B cell (primary cell): ENCODE measurements around the gene SH3RF1. TPM values are rescaled to one million over a fixed set of nuclear protein-coding genes. Genes with fewer than 3 reads are reported as not detected.
A peak's percentile ranks its signal among the peaks of the same experiment; 100 is the strongest.

Experiments used
- ATAC-seq: fragments of 200-7000 bp; cut with Tn5 transposase; one replicate; pipeline ENCODE4 v1.10.0; 2021; ENCODE audit warnings: low read depth, mild to moderate bottlenecking, moderate number of reproducible peaks, moderate library complexity
- CTCF ChIA-PET: fragments of 350-600 bp; sonication (Branson Sonifier 250); formaldehyde crosslinking; loops from one replicate; lab custom pipeline; 2021; ENCODE audit warnings: antibody characterized with exemption, inconsistent platforms; lab: Charles Lee
- POLR2A ChIA-PET: fragments of 350-600 bp; sonication (Branson Sonifier 250); formaldehyde crosslinking; loops from one replicate; lab custom pipeline; 2021; ENCODE audit warnings: antibody characterized with exemption; lab: Charles Lee
- DNase-seq: peaks from one replicate; pipeline ENCODE4 v3.0.0; 2013
- H2AFZ ChIP-seq: 2 replicates; pipeline ENCODE4 v1.6.1; 2012; ENCODE audit warnings: mild to moderate bottlenecking, low read depth, low read length; ENCODE audit not compliant: insufficient read depth, poor library complexity, severe bottlenecking
- H3K27ac ChIP-seq, 2 donors: 1 replicate in 1 of 2; 2 replicates in 1 of 2; pipeline ENCODE4 v1.5.1; 2012 to 2013; ENCODE audit warnings: low read length in 2 of 2, mild to moderate bottlenecking in 2 of 2, moderate library complexity in 1 of 2
- H3K27me3 ChIP-seq, 4 experiments: fragments of 200-600 bp in 1 of 4; sonication (generic) in 1 of 4; replicated peaks in 1 of 4; 1 replicate in 2 of 4; 2 replicates in 2 of 4; pipeline versions ENCODE4 v1.6.1 to v1.7.0; 2013 to 2016; ENCODE audit warnings: low read length in 3 of 4, mild to moderate bottlenecking in 2 of 4, mixed read lengths in 1 of 4, moderate library complexity in 1 of 4; ENCODE audit not compliant: insufficient read depth in 4 of 4, control insufficient read depth in 3 of 4; ENCODE audit errors: control extremely low read depth in 1 of 4
- H3K36me3 ChIP-seq, 2 experiments: replicated peaks in 1 of 2; 1 replicate in 1 of 2; 2 replicates in 1 of 2; pipeline versions ENCODE4 v1.6.1 to v1.7.1; 2013; ENCODE audit warnings: low read length in 1 of 2; ENCODE audit not compliant: insufficient read depth in 2 of 2, control insufficient read depth in 1 of 2; ENCODE audit errors: control extremely low read depth in 1 of 2, extremely low read depth in 1 of 2
- H3K4me1 ChIP-seq, 2 donors: fragments of 200-600 bp in 1 of 2; sonication (generic) in 1 of 2; 1 replicate in 1 of 2; 2 replicates in 1 of 2; pipeline versions ENCODE4 v1.5.1 to v1.6.1; 2013 to 2017; ENCODE audit warnings: low read length in 2 of 2; ENCODE audit not compliant: control insufficient read depth in 2 of 2, insufficient read depth in 2 of 2
- H3K4me2 ChIP-seq: replicated peaks from 2 replicates; pipeline ENCODE3; 2012; ENCODE audit warnings: mild to moderate bottlenecking, low read depth, low read length; ENCODE audit not compliant: poor library complexity, severe bottlenecking
- H3K4me3 ChIP-seq, 5 experiments: fragments of 200-600 bp in 1 of 5; sonication (generic) in 1 of 5; 1 replicate in 3 of 5; 2 replicates in 2 of 5; pipeline versions ENCODE4 v1.5.1 to v1.7.0; 2011 to 2016; ENCODE audit warnings: low read length in 4 of 5, mild to moderate bottlenecking in 4 of 5, low read depth in 2 of 5, control low read depth in 1 of 5, moderate library complexity in 1 of 5; ENCODE audit not compliant: insufficient read depth in 1 of 5; ENCODE audit errors: control extremely low read depth in 1 of 5, extremely low read depth in 1 of 5
- H3K79me2 ChIP-seq: fragments of 200-600 bp; sonication (generic); one replicate; pipeline ENCODE4 v1.6.0; 2016; ENCODE audit warnings: low read length; ENCODE audit not compliant: control insufficient read depth, insufficient read depth
- H3K9ac ChIP-seq: fragments of 200-600 bp; sonication (generic); 2 replicates; pipeline ENCODE4 v1.6.1; 2017; ENCODE audit warnings: mild to moderate bottlenecking, low read length, moderate library complexity
- H3K9me3 ChIP-seq, 3 donors: one replicate each; pipeline versions ENCODE4 v1.6.1 to v1.7.1; 2013; ENCODE audit warnings: low read length in 2 of 3; ENCODE audit not compliant: control insufficient read depth in 2 of 3, insufficient read depth in 1 of 3; ENCODE audit errors: control extremely low read depth in 1 of 3
- H4K20me1 ChIP-seq: 2 replicates; pipeline ENCODE4 v1.6.0; 2012; ENCODE audit warnings: mild to moderate bottlenecking, low read length; ENCODE audit not compliant: insufficient read depth, control insufficient read depth, poor library complexity, severe bottlenecking
- H3K27ac Mint-ChIP-seq: one replicate; pipeline ENCODE4 v1.8.0; 2021; ENCODE audit warnings: mixed read lengths
- H3K27me3 Mint-ChIP-seq: one replicate; pipeline ENCODE4 v1.8.0; 2021; ENCODE audit warnings: mixed read lengths
- H3K4me1 Mint-ChIP-seq: one replicate; pipeline ENCODE4 v1.8.0; 2021; ENCODE audit warnings: mixed read lengths
- H3K4me3 Mint-ChIP-seq: one replicate; pipeline ENCODE4 v1.8.0; 2021; ENCODE audit warnings: mixed read lengths
- H3K9me3 Mint-ChIP-seq: one replicate; pipeline ENCODE4 v1.8.0; 2022; ENCODE audit warnings: mixed read lengths; ENCODE audit not compliant: insufficient read depth
- EZH2 ChIP-seq: IDR thresholded peaks from 2 replicates; pipeline ENCODE4 v1.6.1; 2012; ENCODE audit warnings: borderline replicate concordance, low read depth, mild to moderate bottlenecking, moderate library complexity, low read length; ENCODE audit not compliant: insufficient read depth, poor library complexity, severe bottlenecking
- WGBS: methylation state at CpG from one replicate; pipeline ENCODE4 v1.1.5; 2013; ENCODE audit warnings: missing lambda C conversion rate; ENCODE audit not compliant: insufficient coverage; 5-methylcytosine and 5-hydroxymethylcytosine counted together
- intact Hi-C: fragments of 100-400 bp; cut with micrococcal nuclease; formaldehyde crosslinking; loops from one replicate; pipeline ENCODE4 v1.10.0; 2022
- polyA plus RNA-seq: library from polyadenylated mRNA; depleted of rRNA; stranded (reverse); fragments of >200 nt; gene quantifications from 2 replicates; pipeline ENCODE4 v1.2.3, GENCODE V29; 2012
- total RNA-seq, 2 donors: library from RNA; stranded (reverse); fragments of 120-200 nt in 1 of 2; gene quantifications; 1 replicate in 1 of 2; 2 replicates in 1 of 2; pipeline versions ENCODE4 v1.2.3 to v1.2.4, GENCODE V29; 2013 to 2022
- TF ChIP-seq, protein P1 (sequence below): fragments of 200-600 bp; IDR thresholded peaks from one replicate; pipeline ENCODE4 v1.8.0; 2022; ENCODE audit warnings: antibody characterized with exemption, mild to moderate bottlenecking

SH3RF1 gene
- total and polyA plus RNA-seq, 2 donors (not counting 1 experiment from before 2014, with no cell fraction given) = 2.0 to 5.4 TPM

DNA sequence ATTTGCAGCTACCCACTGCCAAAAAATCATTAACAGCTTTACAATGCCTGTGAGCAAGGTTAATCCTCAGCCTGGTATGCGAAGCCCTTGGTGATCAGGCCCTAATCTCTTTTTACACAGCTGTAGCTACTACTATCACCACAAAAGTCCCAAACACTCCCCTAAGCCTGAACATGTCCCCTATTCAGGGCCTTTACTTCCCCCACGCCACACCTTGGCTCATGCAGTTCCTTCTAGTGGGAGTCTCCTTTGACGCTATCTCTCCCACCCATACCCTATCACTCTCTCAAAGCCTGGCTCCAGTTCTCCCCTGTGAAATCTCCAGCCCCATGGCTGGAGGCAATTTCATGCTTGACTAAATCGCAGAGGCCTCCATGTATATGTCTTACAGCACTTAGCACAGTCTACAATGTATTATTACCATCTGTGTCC is 170.1 kb downstream of the SH3RF1 start:
- no peak overlapping the region for H3K4me2 ChIP-seq
- no peaks in the 10 kb centered on the region for H3K27me3 ChIP-seq
- intact Hi-C loops = no loop called here
- no peaks in the 10 kb centered on the region for H3K79me2 ChIP-seq
- H3K36me3 ChIP-seq = no peaks in the 10 kb centered on the region
- ChIA-PET CTCF (no interaction called here), POLR2A (no interaction called here)
- no peaks in the 10 kb centered on the region for H4K20me1 ChIP-seq
- no peaks in the 10 kb centered on the region for H3K9me3 ChIP-seq
- DNase-seq (no peak), ATAC-seq (no peak)
- TF ChIP-seq, protein P1, sequence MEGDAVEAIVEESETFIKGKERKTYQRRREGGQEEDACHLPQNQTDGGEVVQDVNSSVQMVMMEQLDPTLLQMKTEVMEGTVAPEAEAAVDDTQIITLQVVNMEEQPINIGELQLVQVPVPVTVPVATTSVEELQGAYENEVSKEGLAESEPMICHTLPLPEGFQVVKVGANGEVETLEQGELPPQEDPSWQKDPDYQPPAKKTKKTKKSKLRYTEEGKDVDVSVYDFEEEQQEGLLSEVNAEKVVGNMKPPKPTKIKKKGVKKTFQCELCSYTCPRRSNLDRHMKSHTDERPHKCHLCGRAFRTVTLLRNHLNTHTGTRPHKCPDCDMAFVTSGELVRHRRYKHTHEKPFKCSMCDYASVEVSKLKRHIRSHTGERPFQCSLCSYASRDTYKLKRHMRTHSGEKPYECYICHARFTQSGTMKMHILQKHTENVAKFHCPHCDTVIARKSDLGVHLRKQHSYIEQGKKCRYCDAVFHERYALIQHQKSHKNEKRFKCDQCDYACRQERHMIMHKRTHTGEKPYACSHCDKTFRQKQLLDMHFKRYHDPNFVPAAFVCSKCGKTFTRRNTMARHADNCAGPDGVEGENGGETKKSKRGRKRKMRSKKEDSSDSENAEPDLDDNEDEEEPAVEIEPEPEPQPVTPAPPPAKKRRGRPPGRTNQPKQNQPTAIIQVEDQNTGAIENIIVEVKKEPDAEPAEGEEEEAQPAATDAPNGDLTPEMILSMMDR = no peak
- no peak for TF ChIP-seq EZH2
- no peak overlapping the region for H3K27ac ChIP-seq
- H3K4me3 ChIP-seq = no peak overlapping the region
- H3K9ac ChIP-seq = no peak overlapping the region
- H3K27me3 Mint-ChIP-seq = no peaks in the 10 kb centered on the region
- H3K4me1 ChIP-seq = peaks cover 10 to 17% of the 10 kb centered on the region in 2 donors
- 100% methylated on average over 4 of the region's 4 CpGs for WGBS
- no peak overlapping the region for H3K27ac Mint-ChIP-seq
- H2AFZ ChIP-seq = no peak overlapping the region
- peaks cover 33% of the 10 kb centered on the region for H3K4me1 Mint-ChIP-seq
- peaks cover 2% of the 10 kb centered on the region for H3K9me3 Mint-ChIP-seq
- H3K4me3 Mint-ChIP-seq = no peak overlapping the region

DNA sequence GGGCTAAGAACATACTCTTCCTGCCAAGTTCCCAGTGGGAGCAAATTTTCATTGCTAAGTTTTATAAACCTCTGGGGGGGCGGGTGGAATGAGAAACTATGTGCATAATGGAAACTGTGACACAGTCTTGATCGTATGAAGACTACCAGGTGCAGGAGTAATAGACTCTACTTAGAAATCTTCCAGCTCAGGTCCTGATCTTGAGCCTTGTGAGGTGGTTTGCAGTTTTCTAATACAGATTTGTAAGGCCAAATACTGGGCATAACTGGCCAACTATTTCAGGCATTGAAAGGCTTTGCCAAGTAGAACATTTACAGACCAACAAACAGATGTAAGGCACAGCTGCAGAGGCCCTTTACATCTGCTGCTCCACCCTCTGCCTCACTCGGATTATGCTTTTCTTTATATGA is 171.0 kb downstream of the SH3RF1 start:
- H3K36me3 ChIP-seq = no peaks in the 10 kb centered on the region
- 50% methylated on average over 2 of the region's 3 CpGs for WGBS
- H3K4me3 Mint-ChIP-seq = no peak overlapping the region
- peak overlapping the region; percentile 27 for H3K27ac Mint-ChIP-seq
- H4K20me1 ChIP-seq = no peaks in the 10 kb centered on the region
- H3K4me3 ChIP-seq = no peak overlapping the region
- POLR2A ChIA-PET = no interaction called here
- H3K27me3 Mint-ChIP-seq = no peaks in the 10 kb centered on the region
- no peaks in the 10 kb centered on the region for H3K27me3 ChIP-seq
- peaks cover 10 to 17% of the 10 kb centered on the region in 2 donors for H3K4me1 ChIP-seq
- peaks cover 33% of the 10 kb centered on the region for H3K4me1 Mint-ChIP-seq
- no peaks in the 10 kb centered on the region for H3K9me3 ChIP-seq
- no peak overlapping the region for H3K9ac ChIP-seq
- H3K79me2 ChIP-seq = no peaks in the 10 kb centered on the region
- H3K9me3 Mint-ChIP-seq = peaks cover 2% of the 10 kb centered on the region
- CTCF ChIA-PET = no interaction called here
- ATAC-seq (peak; percentile 24), DNase-seq (no peak)
- intact Hi-C loops = no loop called here
- TF ChIP-seq, protein P1 = no peak
- TF ChIP-seq EZH2 = no peak
- no peak overlapping the region for H2AFZ ChIP-seq
- no peak overlapping the region for H3K27ac ChIP-seq
- H3K4me2 ChIP-seq = no peak overlapping the region
